Measurements from ENCODE around the gene C1orf105. TPM values are rescaled to one million over a fixed set of nuclear protein-coding genes. Genes with fewer than 3 reads are reported as not detected.

C1orf105 gene, protein sequence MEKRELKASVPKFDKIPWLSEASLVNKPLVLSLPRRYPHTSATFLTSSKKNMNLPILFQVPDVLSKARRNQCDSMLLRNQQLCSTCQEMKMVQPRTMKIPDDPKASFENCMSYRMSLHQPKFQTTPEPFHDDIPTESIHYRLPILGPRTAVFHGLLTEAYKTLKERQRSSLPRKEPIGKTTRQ
- total RNA-seq: not detected in 2 replicates

DNA sequence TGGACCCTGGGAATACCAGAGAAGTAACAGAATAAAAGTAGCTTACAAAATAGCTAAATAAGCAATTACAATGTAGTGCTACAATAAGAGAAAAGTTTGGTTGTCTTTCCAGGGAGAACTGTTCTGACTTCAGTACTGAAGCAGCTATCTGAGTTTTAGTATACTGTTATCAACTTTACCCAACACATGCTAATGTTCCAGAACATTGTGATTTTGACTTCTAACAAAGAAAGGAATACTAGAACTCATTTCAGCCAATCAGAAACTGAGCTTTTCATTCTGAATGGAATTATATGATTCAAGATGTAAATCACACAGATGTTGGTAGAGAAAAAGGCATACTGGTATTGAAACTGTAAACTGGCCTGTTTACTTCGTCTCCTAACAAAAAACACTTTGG is at the start of gene C1orf105:
Gene C1orf105, plus strand, starts transcription at position 301 of the 400 bp plus-strand sequence. CDS start 201 bp downstream, outside the sequence.

DNA sequence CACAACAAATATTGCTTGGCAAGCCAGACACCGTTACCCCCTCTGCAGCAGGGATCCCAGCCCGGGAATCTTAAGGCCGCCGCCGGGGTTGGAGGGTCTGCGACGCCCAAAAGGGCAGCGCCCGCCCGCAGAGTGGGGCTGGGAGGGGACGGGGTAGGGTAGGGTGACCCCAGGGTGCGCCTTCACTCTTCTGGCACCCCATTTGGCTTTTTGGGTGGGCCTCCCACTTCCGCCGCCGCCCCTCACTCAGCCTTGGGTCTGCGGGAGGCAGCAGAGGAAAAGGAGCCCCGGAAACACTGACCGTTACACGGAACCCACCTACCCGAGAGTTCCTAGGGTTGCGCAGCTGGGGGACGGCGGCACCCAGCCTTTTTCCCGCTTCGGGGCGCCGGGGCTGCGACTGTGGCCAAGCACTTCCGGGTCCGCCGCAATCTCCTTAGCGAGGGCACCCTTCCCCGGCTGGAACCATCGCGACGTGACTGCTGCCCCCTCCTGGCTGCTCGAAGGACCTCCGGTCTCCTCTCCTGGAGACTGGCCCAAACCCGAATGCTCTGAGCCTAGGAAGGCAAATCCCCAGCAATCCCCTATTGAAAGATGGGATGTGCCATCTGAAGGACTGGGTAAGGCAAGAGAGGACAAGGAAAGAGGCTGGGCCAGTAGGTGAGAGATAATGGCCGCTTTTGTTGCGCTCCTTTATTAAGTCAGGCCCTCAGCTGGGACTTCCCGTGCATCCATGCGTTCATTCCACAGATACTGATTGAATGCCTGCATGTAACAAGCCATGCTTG is 23.4 kb downstream of the C1orf105 start, which contains the start of gene PIGC:
Gene PIGC, minus strand, starts transcription at position 404 of the 788 bp plus-strand sequence. CDS start 1,447 bp downstream, outside the sequence.

Other genes starting within 250 kb of the C1orf105 start
- 10.8 and 11.1 TPM in 2 replicates for gene PIGC, start 23.4 kb downstream of the C1orf105 start, total RNA-seq
- 12.6 and 22.8 TPM in 2 replicates for gene SUCO, start 112.5 kb downstream of the C1orf105 start, total RNA-seq
- gene FASLG, start 238.4 kb downstream of the C1orf105 start, total RNA-seq: not detected in 2 replicates